Adrenal gland (tissue), 12 donors: Measurements from ENCODE around the gene DYNC1I1. TPM values are rescaled to one million over a fixed set of nuclear protein-coding genes. Genes with fewer than 3 reads are reported as not detected.
A peak's percentile ranks its signal among the peaks of the same experiment; 100 is the strongest.

ENCODE experiments used
- DNase-seq, 7 donors: peaks; one replicate each; pipeline ENCODE4 v3.0.0-alpha.2; 2019 to 2020
- H3K27ac ChIP-seq, 5 donors: fragments of 200-600 bp; sonication (generic) in 4 of 5; 1 replicate in 3 of 5; 2 replicates in 2 of 5; pipeline versions ENCODE4 v1.5.1 to v1.8.0; 2016 to 2020; ENCODE audit warnings: mild to moderate bottlenecking in 1 of 5
- H3K27me3 ChIP-seq: fragments of 200-600 bp; 2 replicates; pipeline ENCODE4 v1.8.0; 2021
- H3K36me3 ChIP-seq, 2 donors: fragments of 200-600 bp; replicated peaks in 1 of 2; 1 replicate in 1 of 2; 2 replicates in 1 of 2; pipeline versions ENCODE4 v1.5.1 to v1.8.0; 2018 to 2022
- H3K4me1 ChIP-seq, 2 donors: fragments of 200-600 bp; replicated peaks in 1 of 2; 1 replicate in 1 of 2; 2 replicates in 1 of 2; pipeline versions ENCODE4 v1.5.1 to v1.8.0; 2018 to 2021
- H3K4me3 ChIP-seq, 4 donors: fragments of 200-600 bp; sonication (generic) in 3 of 4; one replicate each; pipeline ENCODE4 v1.5.1; 2016 to 2018
- H3K9me3 ChIP-seq, 3 donors: fragments of 200-600 bp; sonication (generic) in 1 of 3; replicated peaks in 1 of 3; 1 replicate in 2 of 3; 2 replicates in 1 of 3; pipeline versions ENCODE4 v1.5.1 to v1.8.0; 2016 to 2021
- POLR2A ChIP-seq, 2 donors: fragments of 450-650 bp; IDR thresholded peaks; one replicate each; pipeline ENCODE4 v1.6.1; 2017; ENCODE audit warnings: antibody characterized with exemption in 2 of 2, mild to moderate bottlenecking in 2 of 2, moderate library complexity in 1 of 2
- WGBS, 4 donors: extraction: QIAGEN DNeasy Blood & Tissue Kit in 2 of 4; methylation state at CpG; one replicate each; pipeline versions ENCODE4 v1.1.5 to v1.1.7; 2013 to 2017; 5-methylcytosine and 5-hydroxymethylcytosine counted together
- intact Hi-C, 2 donors: fragments of 100-400 bp; cut with DNase I; formaldehyde crosslinking; loops; one replicate each; pipeline versions ENCODE4 v1.14.1 to v1.15.0; 2022 to 2023
- polyA plus RNA-seq, 3 donors: library from polyadenylated mRNA; stranded (reverse); fragments of 200-250 nt in 2 of 3; fragments of 350-450 nt in 1 of 3; fragmentation: Illumina TruSeq in 1 of 3; extraction: RNeasy Lipid Tissue Mini Kit (QIAGEN cat#74804) in 1 of 3; gene quantifications; one replicate each; pipeline ENCODE4 v1.2.3, GENCODE V29; 2013 to 2014
- total RNA-seq, 9 donors: library from RNA; depleted of rRNA in 4 of 9; stranded (reverse); fragments of >200 nt in 4 of 9; fragments of 120-200 nt in 1 of 9; fragmentation: NEBNext Ultra II Directional in 1 of 9; extraction: Animal tissue kit (Norgen Biotek cat#: 25700) in 1 of 9; gene quantifications; one replicate each; pipeline versions ENCODE4 v1.1.0 to v1.2.4, GENCODE V29; 2013 to 2023
- TF ChIP-seq, protein P1 (sequence below), 6 experiments: fragments of 450-650 bp in 4 of 6; fragments of 200-600 bp in 2 of 6; sonication (generic) in 1 of 6; IDR thresholded peaks; 1 replicate in 5 of 6; 2 replicates in 1 of 6; pipeline versions ENCODE4 v1.5.1 to v1.8.0; 2016 to 2021; ENCODE audit warnings: antibody characterized with exemption in 6 of 6, mild to moderate bottlenecking in 2 of 6, moderate library complexity in 1 of 6
- donor health status: healthy with polysubstance abuse.
- donor health status: Bipolar disorder and iron deficiency.
- donor health status: DM: yes; HTN: yes; CAD: no.
- donor health status: DM: no; HTN: no; CAD: no.
- donor health status: DM: no; HTN: no; CAD: no.
- donor health status: DM: yes; HTN: yes; CAD: no.

DYNC1I1 gene
- total and polyA plus RNA-seq, 12 donors, result 0.97 to 42.6 (median 8.2) TPM

GRCh38 chr7:95766086-95766485, 6.3 kb upstream of the DYNC1I1 start:
- Histone ChIP-seq H3K4me3 (no peak overlapping the region), H3K4me1 (no peaks in the 10 kb centered on the region), H3K27ac (no peak overlapping the region), H3K36me3 (no peaks in the 10 kb centered on the region), H3K9me3 (no peaks in the 10 kb centered on the region), H3K27me3 (no peaks in the 10 kb centered on the region)
- 78 to 94% (median 91%) methylated on average over 2 of the region's 2 CpGs for WGBS, 4 donors
- TF ChIP-seq POLR2A (IDR thresholded peaks at IDR 0.05), result no peak
- TF ChIP-seq, protein P1, sequence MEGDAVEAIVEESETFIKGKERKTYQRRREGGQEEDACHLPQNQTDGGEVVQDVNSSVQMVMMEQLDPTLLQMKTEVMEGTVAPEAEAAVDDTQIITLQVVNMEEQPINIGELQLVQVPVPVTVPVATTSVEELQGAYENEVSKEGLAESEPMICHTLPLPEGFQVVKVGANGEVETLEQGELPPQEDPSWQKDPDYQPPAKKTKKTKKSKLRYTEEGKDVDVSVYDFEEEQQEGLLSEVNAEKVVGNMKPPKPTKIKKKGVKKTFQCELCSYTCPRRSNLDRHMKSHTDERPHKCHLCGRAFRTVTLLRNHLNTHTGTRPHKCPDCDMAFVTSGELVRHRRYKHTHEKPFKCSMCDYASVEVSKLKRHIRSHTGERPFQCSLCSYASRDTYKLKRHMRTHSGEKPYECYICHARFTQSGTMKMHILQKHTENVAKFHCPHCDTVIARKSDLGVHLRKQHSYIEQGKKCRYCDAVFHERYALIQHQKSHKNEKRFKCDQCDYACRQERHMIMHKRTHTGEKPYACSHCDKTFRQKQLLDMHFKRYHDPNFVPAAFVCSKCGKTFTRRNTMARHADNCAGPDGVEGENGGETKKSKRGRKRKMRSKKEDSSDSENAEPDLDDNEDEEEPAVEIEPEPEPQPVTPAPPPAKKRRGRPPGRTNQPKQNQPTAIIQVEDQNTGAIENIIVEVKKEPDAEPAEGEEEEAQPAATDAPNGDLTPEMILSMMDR (IDR thresholded peaks at IDR 0.05), result no peak
- DNase-seq, result no peak
- intact Hi-C loops, result no loop called here

DNA sequence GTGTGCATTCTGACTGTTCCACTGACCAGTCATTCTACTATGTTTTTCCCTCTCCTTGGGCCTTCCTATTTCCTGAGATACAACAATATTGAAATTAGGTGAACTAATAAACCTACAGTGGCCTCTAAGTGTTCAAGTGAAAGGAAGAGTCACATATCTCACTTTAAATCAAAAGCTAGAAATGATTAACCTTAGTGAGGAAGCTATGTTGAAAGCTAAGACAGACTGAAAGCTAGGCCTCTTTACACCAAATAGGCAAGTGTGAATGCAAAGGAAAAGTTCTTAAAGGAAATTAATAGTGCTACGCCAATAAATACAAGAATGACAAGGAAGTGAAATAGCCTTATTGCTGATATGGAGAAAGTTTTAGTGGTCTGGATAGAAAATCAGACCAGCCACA, 5.7 kb upstream of the DYNC1I1 start:
- Histone ChIP-seq H3K9me3 (no peaks in the 10 kb centered on the region), H3K27ac (no peak overlapping the region), H3K27me3 (no peaks in the 10 kb centered on the region), H3K4me1 (no peaks in the 10 kb centered on the region), H3K4me3 (no peak overlapping the region), H3K36me3 (no peaks in the 10 kb centered on the region)
- 92 to 97% (median 94%) methylated on average over 1 of the region's 1 CpG for WGBS, 4 donors
- TF ChIP-seq, protein P1 (IDR thresholded peaks at IDR 0.05), result no peak
- TF ChIP-seq POLR2A (IDR thresholded peaks at IDR 0.05), result no peak
- intact Hi-C loops, result no loop called here
- DNase-seq, result no peak

- peaks cover 5 to 7% of the 10 kb centered on the region in 2 donors for H3K4me1 ChIP-seq
- DNase-seq, result peak in 5 of 7 donors; percentile 10 to 86 (median 20)
- H3K36me3 ChIP-seq, result no peaks in the 10 kb centered on the region
- peak overlapping the region in 3 of 4 donors; percentile 7 to 67 (median 46) for H3K4me3 ChIP-seq
- H3K9me3 ChIP-seq, result no peaks in the 10 kb centered on the region
- H3K27ac ChIP-seq, result peak overlapping the region in 1 of 5 donors; percentile 51
- intact Hi-C loops, result no loop called here
- no peaks in the 10 kb centered on the region for H3K27me3 ChIP-seq
- WGBS, 4 donors, result 14 to 50% (median 28%) methylated on average over 19 to 45 of the region's 45 CpGs
- TF ChIP-seq, protein P1 (IDR thresholded peaks at IDR 0.05), result no peak
- no peak for TF ChIP-seq POLR2A (IDR thresholded peaks at IDR 0.05)
Measured at GRCh38 chr7:95772771-95773581, 622 bp downstream of the DYNC1I1 start.

DNA sequence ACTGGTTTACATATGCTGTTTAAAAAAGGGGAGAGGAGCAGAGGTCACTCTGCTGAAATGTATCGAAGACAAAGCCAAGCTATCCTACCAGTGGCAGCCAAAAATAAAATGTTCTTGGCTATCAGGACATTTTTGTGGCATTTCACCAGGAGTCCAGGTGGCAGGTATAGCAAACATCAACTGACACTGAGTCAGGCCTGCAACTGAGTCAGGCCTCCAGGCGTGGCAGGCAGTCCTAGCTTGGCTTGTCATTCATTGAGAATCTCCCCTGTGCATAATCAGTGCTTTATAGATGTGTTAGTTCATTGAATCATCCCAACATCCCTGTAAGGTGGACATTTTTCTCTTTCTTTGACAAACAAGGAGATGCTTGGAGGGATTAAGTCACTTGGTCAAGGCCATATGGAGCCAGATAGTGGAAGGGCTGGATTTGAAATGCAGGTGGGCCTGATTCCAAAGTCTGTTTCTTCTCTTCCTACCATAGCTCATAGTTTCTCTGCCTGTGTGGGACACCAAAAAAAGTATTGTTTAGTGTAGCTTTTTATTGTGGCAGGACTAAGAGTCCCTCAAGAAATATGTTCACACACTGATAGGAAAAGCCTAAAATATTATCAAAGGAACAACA, 4.3 kb downstream of the DYNC1I1 start:
- Histone ChIP-seq H3K4me1 (peaks cover 5 to 7% of the 10 kb centered on the region in 2 donors), H3K4me3 (no peak overlapping the region), H3K9me3 (no peaks in the 10 kb centered on the region), H3K27me3 (no peaks in the 10 kb centered on the region), H3K36me3 (no peaks in the 10 kb centered on the region), H3K27ac (no peak overlapping the region)
- intact Hi-C loops, result no loop called here
- DNase-seq, result no peak
- whole genome bisulfite sequencing, 4 donors, result 83 to 100% (median 96%) methylated on average over 2 of the region's 2 CpGs
- TF ChIP-seq POLR2A (IDR thresholded peaks at IDR 0.05), result no peak
- TF ChIP-seq, protein P1 (IDR thresholded peaks at IDR 0.05), result no peak
